ENCODE results near the gene BRD9. TPM values are rescaled to one million over a fixed set of nuclear protein-coding genes. Genes with fewer than 3 reads are reported as not detected.

Gene BRD9
- total and polyA plus RNA-seq, 9 of the 15 experiments (the other 6 are each of a cell fraction or from before 2014, with no cell fraction given) = 2.4 to 68.7 (median 44.9) TPM

- TF ChIP-seq CCAR2 (IDR thresholded peaks at IDR 0.05; ENCODE audit: low read depth, low read length) (no peak), ILF3 (IDR thresholded peaks at IDR 0.05; ENCODE audit: borderline replicate concordance) (no peak), THAP12 (CRISPR knock-in tag; IDR thresholded peaks at IDR 0.05) (no peak), ZNF395 (CRISPR knock-in tag; IDR thresholded peaks at IDR 0.05) (no peak), LCOR (CRISPR knock-in tag; IDR thresholded peaks at IDR 0.05) (no peak), ZNF449 (CRISPR knock-in tag; IDR thresholded peaks at IDR 0.05) (no peak), EGR1 (conservative IDR thresholded peaks at IDR 0.05) (no peak), EP300 (IDR thresholded peaks at IDR 0.05; ENCODE audit: low read length) (no peak), HNRNPH1 (optimal IDR thresholded peaks at IDR 0.05; ENCODE audit: low read depth, low read length) (no peak), THRB (CRISPR knock-in tag; conservative IDR thresholded peaks at IDR 0.05) (no peak), CTBP1 (IDR thresholded peaks at IDR 0.05; ENCODE audit: borderline replicate concordance) (no peak)
- Histone ChIP-seq H3K79me2 (ENCODE audit: control insufficient read depth, insufficient read depth, low read length) (no peaks in the 10 kb centered on the region), H3K27me3 (ENCODE audit: control insufficient read depth in 2 of 2, insufficient read depth in 2 of 2, low read length in 2 of 2) (no peaks in the 10 kb centered on the region), H3K4me2 (ENCODE audit: insufficient read depth, low read length) (no peak overlapping the region), H2AFZ (ENCODE audit: low read depth, low read length) (no peak overlapping the region), H3K4me1 (replicated peaks in 1 of 2; ENCODE audit: control insufficient read depth in 2 of 2, insufficient read depth in 2 of 2, low read length in 2 of 2) (no peaks in the 10 kb centered on the region), H3K9ac (ENCODE audit: insufficient read depth in 1 of 2, low read depth in 2 of 2, low read length in 2 of 2) (no peak overlapping the region), H3K9me3 (replicated peaks; ENCODE audit: control insufficient read depth, insufficient read depth, low read depth, low read length) (no peaks in the 10 kb centered on the region), H3K4me3 (no peak overlapping the region), H3K9me1 (ENCODE audit: control insufficient read depth, insufficient read depth, low read length) (no peaks in the 10 kb centered on the region), H3K36me3 (ENCODE audit: control insufficient read depth, insufficient read depth, low read length) (peaks cover 84% of the 10 kb centered on the region), H4K20me1 (replicated peaks; ENCODE audit: control insufficient read depth, insufficient read depth, low read length) (no peaks in the 10 kb centered on the region), H3K27ac (ENCODE audit: extremely low read depth, low read depth, low read length) (no peak overlapping the region)
- in situ Hi-C loops (cut with MboI) (no loop called here), intact Hi-C loops (cut with micrococcal nuclease) (loop anchor here (2.0 kb wide), 1 partner anchor 233 kb away; no protein-coding TSS in a partner anchor)
- ChIA-PET CTCF (ENCODE audit: low intra/inter-chr PET ratio) (interaction anchor here (0.6 to 3.1 kb wide), 2 partner anchors 146 to 232 kb away, joined by 4 to 12 read pairs; no protein-coding TSS in a partner anchor), POLR2A (interaction anchor here (1.5 kb wide), 1 partner anchor 42 kb away, joined by 5 read pairs; no protein-coding TSS in a partner anchor)
- DNase-seq (ENCODE audit: extremely low read depth in 1 of 4, low spot score in 3 of 4) = no peak
- 95% methylated on average over 6 of the region's 6 CpGs for WGBS (ENCODE audit: insufficient coverage, low coverage, missing lambda C conversion rate)
- FAIRE-seq = no peak
- no peak for ATAC-seq
- no TSS peak for BruUV-seq (replicated peaks)
Measured at GRCh38 chr5:903756-904096, 11.1 kb upstream of the BRD9 start.

All from K562 (cell line).